GM21717 (cell line): Measurements from ENCODE around the gene IRF2BP2.

Experiments
- ATAC-seq: cut with Tn5 transposase; IDR thresholded peaks from one replicate; pipeline ENCODE4 v1.9.1; 2021; ENCODE audit warnings: mild to moderate bottlenecking, moderate library complexity; ENCODE audit not compliant: unreplicated experiment

The IRF2BP2 gene

DNA sequence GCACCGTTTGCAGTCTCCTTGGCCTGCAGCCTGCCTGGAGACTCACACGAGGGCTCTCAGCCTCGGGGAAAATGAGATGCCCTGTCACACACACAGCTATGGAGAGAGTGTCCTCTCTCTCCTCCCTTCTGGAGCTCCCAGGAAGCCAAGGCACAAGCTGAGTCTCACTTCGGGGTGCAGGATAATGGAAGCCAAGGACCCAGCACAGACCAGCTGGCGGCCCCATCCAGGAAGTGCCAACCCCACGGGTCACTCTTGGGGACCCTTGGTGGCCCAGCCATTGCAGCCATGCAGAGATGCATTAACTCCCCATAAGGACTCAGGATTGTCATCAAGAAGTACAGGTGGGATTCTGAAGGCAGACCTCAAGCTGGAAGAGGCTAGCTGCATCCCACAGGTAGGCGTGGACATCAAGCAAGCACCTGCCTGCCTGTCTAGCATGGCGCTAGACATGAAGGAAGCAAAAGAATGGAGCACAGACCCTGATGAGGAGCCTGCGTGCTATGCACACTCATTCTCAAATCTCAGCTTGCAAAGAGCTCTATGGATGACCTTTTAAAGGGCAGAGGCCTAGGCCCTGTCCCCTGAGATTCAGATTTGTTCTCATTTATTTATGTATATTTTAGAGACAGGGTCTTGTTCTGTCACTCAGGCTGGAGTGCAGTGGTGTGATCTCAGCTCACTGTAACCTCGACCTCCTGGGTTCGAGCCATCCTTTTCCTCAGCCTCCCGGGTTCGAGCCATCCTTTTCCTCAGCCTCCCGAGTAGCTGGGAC is 49.9 kb downstream of the IRF2BP2 start:
- no peak for ATAC-seq

DNA sequence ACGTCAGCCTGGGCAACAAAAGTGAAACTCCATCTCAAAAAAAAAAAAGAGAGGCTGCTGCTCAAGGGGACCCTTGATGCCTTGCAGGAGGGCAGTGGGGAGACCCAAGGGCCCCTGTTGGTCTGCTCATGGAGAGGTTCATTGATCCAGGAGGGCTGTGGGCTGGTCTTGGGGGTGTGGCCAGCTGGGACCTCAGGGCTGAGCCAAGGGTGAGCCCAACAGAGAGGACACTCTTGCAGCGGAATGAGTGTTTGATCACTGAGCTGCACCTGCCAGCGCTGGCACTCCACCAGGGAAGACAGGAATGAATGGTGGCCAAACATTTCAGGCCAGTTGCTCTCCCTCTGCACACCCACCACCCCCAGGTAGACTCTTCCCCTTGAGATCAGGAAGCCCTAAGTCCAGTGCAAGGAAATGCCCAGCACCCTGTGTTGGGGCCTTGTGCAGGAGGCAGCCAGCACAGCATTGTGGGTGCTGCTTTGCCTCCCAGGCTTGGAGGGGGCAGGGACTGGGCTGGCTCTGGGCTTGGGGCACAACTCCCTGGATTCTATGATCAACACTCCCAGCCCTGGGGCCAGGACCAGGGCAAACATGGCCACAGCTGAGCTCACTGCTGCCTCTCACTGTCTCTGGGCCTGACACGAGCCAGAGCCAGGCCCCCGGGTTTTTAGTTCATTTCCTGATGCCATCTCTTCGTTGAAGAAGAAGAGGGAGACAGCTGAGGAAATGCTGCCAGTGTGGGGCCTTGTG is 50.7 kb downstream of the IRF2BP2 start:
- ATAC-seq, result no peak

DNA sequence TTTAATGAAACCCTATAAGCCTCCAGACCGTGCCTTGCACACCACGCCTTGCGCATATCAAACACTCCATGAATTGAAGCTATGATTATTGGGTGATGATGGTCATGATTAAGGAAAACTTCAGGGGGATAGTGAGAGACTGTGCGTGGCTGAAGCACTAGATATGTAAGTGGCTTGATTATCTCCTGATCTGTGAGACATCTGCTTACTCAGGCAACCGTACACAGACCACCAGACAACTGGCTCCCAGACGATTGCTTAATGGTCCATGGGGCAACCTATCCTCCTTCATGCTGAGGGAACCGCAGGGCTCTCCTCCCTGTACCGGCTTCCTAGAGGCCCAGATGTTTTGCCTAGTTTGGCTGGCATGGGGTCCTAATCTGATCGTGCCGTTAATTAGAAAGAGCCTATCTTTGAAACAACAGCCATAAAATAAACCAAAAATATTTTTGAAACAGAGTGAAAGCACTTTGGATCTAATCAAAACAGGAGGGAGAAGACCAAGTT is 51.6 kb downstream of the IRF2BP2 start:
- no peak for ATAC-seq

DNA sequence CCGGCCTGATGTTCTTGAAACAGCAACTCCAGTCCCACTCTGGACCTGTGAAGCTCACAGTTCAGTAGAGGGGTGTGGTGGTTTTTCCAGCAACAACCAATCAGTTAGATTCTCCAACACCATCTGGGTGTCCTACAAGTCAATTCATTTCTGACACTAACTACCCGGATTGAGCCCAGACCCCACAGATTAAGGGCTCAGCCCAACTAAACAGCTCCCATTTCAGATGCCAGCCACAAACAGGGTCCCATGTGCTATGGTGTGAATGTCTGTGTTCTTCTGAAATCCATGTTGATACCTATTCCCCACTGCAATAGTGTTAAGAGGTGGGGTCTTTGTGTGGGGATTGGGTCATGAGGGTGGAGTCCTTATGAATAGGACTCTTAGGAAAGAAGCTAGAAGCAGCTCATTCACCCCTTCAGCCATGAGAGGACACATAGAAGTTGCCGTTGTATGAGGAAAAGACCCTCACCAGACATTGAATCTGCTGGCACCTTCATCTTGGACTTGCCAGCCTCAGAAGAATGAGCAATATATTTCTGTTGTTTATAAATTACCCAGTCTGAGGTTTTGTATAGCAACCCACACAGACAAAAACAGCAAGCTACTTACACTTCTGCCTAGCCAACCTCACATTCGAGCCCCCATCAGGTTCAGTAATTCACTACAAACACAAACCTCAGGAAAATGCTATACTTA is 53.6 kb downstream of the IRF2BP2 start:
- no peak for ATAC-seq

DNA sequence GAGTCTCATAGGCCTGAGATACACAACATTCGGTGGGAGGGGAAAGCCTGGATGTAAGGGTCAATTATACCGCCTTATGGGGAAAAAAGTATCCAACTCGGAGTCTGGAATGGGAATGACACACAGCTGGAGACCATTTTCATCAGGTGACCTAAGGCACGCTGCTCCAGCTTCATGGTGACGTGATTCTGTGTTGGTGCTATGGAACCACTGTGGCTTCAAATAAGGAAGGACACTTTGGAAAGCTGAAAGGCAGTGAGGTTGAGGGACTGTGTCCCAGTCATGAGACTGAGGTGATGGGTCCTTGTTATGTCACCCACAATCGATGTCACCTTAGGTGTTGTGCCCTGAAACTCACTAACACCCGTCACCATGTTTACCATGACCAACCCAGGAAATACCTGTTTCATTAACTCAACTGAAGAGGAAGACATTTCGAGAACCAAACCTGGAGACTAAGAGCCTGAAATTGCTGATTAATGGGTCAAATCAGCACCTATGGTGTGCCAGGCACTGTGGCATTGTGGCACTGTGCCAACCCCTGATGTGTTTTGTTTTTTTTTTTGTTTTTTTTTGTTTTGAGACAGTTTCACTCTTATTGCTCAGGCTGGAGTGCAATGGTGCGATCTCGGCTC is 54.5 kb downstream of the IRF2BP2 start:
- ATAC-seq, result no peak

DNA sequence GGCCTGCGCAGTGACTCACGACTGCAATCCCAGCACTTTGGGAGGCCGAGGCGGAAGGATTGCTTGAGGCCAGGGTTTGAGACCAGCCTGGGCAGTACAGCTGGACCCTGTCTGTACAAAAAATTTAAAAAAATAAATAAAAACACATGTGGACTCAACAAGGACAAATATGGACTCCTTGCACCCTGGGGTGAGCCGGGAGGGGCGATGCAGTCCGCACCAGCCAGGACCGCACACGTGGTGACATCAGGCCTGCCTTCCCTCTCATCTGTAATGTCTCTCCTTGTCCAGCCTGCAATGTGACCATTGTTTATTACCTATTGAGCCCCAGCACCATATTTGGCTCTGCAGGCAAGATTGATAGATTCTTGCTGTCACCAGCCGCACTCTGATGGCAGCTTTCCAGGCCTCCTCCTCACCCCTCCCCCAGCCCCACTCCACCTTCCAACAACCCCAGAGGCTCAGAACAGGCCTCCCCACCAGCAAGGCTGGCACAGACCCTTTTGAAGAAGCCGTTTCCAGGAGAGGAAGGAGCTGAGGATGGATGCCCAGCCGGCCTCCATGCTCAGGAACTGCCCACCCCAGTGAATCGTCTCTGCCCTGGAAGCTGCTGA is 55.2 kb downstream of the IRF2BP2 start:
- no peak for ATAC-seq
